Sigmoid colon (tissue), 4 donors: ENCODE results near the gene DOCK1.

ENCODE experiments used
- POLR2AphosphoS5 ChIP-seq, 4 donors: sonication (generic); formaldehyde crosslinking; IDR thresholded peaks; one replicate each; pipeline ENCODE4 v1.6.1; 2017; ENCODE audit warnings: antibody characterized with exemption in 4 of 4
- TF ChIP-seq, protein P1 (sequence below), 4 experiments: fragments of 450-650 bp in 3 of 4; fragments of 200-600 bp in 1 of 4; IDR thresholded peaks; one replicate each; pipeline ENCODE4 v1.5.1; 2016 to 2019; ENCODE audit warnings: antibody characterized with exemption in 4 of 4, mild to moderate bottlenecking in 3 of 4, moderate library complexity in 2 of 4

DNA sequence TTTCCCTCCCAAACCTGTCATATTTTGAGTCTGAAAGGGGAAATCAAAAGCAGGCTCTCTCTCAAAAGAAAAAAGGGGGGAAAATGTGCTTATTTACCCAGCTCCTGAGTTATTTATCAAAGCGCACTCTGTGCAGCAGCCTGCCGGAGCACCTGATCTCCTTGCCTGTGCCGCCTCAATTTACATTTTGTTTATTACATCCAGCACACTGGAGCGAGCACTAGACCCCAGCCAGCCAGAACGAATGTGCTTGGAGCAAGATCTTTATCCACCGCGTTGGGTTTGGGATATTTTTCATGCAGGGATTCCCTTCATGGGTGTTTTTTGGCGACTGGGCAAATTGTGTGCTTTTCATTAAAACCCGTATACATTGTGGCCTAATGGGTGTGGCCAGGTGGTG, 453.1 kb downstream of the DOCK1 start:
- TF ChIP-seq, protein P1, sequence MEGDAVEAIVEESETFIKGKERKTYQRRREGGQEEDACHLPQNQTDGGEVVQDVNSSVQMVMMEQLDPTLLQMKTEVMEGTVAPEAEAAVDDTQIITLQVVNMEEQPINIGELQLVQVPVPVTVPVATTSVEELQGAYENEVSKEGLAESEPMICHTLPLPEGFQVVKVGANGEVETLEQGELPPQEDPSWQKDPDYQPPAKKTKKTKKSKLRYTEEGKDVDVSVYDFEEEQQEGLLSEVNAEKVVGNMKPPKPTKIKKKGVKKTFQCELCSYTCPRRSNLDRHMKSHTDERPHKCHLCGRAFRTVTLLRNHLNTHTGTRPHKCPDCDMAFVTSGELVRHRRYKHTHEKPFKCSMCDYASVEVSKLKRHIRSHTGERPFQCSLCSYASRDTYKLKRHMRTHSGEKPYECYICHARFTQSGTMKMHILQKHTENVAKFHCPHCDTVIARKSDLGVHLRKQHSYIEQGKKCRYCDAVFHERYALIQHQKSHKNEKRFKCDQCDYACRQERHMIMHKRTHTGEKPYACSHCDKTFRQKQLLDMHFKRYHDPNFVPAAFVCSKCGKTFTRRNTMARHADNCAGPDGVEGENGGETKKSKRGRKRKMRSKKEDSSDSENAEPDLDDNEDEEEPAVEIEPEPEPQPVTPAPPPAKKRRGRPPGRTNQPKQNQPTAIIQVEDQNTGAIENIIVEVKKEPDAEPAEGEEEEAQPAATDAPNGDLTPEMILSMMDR (IDR thresholded peaks at IDR 0.05), result no peak
- no peak for TF ChIP-seq POLR2AphosphoS5 (IDR thresholded peaks at IDR 0.05)
